HG02852 (cell line): ENCODE results near the gene HSBP1.
A peak's percentile ranks its signal among the peaks of the same experiment; 100 is the strongest.

Experiments
- ATAC-seq: cut with Tn5 transposase; IDR thresholded peaks from one replicate; pipeline ENCODE4 v1.9.1; 2021; ENCODE audit warnings: mild to moderate bottlenecking, moderate library complexity; ENCODE audit not compliant: unreplicated experiment

Gene HSBP1

DNA sequence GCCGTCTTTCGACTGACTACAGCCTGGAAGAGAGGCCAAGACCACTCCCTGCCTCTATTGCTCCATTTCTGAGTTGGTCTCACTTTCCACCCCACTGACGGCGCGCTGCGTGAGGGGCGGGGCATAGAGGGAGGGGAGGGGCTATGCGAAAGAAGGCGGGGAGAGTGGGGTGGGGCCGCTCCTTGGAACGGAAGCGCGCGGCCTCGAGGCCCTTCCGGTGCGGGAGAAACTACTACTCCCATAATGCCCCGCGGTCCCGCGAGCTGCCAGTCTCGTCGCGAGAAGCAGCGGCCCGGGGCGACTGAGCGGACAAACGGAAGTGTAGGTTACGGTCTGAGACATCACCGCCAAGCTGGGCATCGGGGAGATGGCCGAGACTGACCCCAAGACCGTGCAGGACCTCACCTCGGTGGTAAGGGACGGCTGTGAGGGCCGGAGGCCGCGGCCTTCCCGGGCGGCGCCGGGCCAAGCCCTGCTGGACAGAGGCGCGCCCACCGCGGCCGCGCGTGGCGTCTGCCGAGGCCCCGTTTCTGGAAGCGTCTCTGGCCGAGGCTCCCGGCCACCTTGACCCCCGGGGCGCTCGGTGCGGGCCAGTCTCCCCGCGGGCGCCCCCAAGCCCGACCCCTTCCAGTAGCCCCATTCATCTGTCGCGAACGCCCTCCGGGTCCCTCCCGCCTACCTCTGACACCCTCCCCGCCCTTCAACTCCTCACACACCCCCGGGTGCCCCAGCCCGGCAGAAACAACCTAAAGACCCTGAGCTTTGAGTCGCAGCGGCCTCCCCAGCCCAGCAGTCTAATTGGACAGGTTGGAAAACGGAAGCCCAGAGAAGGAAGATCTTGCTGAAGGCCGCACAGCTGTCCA, at the start of gene HSBP1:
Gene HSBP1, plus strand, starts transcription at position 269 of the 863 bp plus-strand sequence. Its CDS starts 99 bp downstream, at position 368.
- ATAC-seq: peak; percentile 93

DNA sequence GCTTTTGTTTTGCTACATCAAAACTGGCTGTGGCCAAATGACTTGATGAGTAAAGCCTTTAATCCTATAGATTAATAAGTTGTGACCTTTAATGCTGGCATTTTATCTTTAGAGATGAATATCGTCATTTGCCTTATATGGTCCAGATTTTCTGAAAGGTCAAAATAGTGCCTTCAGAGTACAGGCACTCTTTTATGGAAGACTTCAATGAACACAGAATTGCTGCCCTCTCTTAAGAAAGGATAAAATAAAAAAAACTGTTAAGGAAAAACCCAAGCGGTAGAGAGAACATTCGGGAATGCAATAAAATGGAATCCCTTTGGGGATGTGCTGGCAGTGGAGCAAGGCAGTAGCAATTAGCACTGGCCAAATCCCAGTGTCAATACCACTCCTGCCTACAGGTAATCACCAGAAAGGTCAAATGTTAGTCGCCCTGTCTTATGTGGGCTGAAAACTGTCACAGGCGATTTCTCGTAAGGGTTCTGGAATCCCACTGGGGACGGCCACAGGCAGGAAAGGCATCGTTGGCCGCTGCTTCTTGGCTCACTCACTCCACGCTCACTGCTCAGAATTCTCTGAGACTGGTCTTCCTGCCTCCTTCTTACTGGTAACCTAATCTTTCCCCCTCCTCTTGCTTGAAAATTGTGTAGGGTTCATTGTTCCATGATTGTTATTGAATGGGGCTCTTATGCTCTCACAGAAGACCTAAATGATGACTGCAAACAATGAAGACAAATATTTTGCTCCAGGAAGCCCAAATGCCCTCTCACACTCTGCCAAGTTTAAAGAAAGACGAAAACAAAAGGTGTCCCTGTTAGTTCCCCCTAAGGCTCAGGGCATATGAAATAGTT, 45.4 kb upstream of the HSBP1 start:
- ATAC-seq: no peak

DNA sequence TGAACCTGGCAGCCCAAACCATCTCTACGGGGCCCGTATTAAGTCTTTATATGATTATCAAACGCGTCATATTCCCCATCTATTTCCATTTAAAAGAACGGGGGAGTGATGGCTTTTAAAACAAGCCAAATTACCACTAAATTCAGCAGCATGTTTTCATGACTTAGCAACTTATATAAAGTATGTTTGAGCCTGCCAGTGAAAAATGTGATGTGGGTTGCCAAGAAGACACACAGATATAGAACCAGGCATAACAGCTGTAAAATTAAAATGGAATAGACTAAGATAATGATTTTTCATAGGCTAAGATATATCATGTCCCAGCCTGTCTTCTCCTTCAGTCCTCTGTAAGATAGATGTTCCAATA, 44.8 kb upstream of the HSBP1 start:
- no peak for ATAC-seq

DNA sequence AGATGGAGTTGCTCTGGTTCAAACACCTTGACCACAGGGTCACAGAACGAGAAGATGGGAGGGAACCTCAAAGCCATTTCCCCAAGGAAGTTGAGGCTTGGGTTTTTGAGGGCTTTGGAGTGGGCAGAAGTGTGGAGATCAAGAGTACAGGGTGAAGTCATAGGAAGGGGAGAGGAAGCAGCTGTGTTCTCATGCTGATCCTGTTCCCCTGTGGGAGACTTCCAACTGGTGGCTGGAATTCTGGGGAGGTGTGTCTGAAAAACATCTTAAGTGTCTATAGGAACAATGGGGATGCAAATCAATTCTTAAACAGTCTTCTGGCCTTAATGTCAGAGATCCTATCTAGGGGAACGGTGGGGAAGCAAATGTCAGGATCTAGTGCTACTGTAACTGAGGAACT, 38.8 kb upstream of the HSBP1 start:
- ATAC-seq: no peak

DNA sequence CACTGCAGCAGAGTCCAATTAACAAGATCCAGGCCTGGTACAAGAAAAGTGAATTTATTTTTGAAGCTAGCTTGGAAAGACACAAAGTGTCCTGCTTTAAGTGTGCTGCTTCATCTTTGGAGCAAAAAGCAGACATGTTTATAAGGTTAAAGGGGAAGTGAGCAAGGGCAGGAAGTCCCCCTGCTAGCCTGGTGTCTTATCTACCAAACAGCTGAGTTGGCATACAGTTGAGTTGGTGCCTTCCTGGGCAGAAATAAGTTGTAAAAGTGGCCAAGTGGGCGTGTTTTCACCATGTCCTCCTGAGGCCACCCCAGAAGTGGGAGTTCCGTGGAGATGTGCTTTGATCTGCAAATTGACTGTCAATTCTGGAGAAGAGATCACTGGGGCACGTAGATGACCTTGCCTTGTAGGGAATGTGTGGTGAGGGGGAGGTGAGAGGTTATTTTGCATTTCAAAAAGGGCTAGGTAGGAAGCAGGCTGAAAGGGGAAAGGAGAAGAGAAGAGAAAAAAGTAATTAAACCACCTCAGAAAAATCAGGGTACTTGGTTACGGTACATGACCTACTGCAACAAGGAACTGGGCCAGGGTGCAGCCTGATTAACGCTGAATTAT, 38.3 kb upstream of the HSBP1 start:
- ATAC-seq: no peak

DNA sequence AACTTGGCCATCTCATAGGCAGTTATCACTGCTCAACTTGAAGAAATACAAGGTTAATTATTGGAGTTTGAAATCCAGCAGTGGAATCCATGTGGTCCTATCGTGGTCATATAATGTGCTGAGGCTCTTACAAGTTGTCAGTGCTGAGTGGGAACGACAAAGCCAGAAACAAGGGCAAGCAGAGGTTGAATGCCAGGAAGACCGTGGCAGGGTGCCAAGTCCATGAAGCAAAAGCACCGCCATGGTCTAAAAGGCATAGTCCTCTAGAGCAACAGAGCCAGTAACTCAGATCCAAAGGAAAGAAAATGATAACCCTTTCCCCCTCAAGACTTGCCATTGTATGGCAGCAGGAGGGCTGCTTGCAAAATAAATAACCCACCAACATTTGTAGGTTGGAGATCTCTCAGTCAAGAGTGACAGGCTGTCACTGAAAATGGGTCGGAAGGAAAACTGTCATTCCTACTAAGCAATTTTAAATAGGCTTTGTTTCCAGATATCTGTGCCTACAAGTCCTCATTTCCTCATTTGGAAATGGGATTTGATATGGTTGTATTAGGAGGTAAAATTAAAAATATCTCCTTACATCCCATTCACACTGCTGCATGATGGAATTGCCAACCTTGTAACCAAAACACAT, 36.4 kb upstream of the HSBP1 start:
- no peak for ATAC-seq

DNA sequence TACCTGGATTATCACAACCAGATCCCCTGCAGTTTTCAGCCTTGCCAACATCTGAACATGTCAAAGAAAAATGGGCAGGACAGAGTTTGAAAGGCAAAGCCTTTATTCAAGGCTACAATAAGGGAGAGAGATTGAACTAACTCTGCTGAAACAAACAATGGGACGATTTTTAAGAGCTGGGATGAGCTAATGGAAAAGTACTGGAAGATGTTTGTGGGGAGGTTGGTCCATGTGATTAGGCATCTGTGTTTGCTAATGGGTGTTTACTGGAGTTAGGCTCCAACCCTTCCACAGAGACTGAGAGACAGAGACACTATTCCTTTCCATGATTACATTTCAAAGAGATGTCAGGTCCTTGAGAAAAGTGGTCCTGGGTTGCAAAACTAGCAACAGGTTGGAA, 35.0 kb upstream of the HSBP1 start:
- ATAC-seq: no peak

DNA sequence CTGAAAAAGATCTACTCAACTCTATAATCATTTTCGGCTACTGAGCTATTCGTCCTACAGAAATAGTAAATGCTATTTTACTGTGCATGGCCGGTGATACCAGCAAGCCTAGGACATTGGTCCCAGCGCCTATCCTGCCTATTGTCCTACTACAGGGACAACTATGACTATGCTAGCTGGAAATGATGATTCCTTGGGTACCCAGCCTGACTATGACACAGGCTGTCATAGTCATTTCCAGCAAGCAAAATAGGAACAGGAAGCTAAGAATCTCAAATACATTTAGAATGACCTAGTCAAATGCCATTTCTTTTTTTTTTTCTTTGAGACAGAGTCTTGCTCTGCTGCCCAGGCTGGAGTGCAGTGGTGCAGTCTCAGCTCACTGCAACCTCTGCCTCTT, 33.7 kb upstream of the HSBP1 start:
- ATAC-seq: no peak

DNA sequence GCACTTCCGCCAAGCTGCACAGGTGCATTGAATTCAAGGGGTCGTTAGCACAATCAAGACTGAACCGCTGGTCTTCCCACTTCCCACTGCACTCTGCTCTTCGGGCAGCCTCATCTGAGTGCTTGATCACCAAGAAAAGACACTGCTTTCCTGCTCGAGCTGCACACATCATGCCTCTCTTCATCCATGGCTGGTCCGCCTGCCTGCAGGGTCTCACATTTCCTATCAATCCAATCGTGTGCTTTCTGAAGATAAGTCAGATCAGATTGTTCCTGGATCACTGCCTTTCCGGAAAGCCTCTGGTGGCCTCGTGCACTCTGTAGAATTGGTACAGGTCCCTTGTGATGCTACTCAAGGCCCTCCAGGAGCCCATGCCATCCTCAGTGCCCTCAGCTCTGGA, 30.8 kb upstream of the HSBP1 start:
- no peak for ATAC-seq

DNA sequence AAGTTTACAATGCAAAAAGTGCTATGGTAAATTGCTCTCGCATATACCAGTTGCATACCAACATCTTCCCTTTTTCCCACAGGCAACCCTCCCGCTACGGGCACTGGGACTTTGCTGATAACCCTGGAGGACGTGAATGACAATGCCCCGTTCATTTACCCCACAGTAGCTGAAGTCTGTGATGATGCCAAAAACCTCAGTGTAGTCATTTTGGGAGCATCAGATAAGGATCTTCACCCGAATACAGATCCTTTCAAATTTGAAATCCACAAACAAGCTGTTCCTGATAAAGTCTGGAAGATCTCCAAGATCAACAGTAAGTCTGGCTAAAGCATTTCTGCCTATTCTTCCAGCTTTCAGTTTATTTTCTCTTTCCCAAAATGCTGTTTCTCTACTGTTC, 27.9 kb upstream of the HSBP1 start:
- ATAC-seq: no peak

DNA sequence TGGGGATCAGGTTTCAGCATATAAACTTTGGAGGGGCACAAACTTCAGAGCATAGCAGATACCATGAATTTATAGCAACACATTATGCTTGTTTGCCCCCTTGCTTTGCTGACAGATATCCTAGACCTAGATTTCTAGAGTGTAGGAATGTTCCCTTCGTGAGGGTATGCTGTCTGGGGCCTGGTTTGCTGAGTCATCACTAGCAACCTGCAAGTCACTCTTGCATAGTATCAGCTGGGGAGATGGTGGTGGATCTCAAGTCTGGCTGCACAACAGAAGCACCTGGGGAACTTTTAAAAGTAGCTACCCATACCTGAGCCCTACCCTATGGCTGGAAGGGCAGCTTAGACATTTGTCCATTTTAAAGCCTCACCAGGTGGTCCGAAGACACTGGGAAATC, 22.3 kb upstream of the HSBP1 start:
- no peak for ATAC-seq

DNA sequence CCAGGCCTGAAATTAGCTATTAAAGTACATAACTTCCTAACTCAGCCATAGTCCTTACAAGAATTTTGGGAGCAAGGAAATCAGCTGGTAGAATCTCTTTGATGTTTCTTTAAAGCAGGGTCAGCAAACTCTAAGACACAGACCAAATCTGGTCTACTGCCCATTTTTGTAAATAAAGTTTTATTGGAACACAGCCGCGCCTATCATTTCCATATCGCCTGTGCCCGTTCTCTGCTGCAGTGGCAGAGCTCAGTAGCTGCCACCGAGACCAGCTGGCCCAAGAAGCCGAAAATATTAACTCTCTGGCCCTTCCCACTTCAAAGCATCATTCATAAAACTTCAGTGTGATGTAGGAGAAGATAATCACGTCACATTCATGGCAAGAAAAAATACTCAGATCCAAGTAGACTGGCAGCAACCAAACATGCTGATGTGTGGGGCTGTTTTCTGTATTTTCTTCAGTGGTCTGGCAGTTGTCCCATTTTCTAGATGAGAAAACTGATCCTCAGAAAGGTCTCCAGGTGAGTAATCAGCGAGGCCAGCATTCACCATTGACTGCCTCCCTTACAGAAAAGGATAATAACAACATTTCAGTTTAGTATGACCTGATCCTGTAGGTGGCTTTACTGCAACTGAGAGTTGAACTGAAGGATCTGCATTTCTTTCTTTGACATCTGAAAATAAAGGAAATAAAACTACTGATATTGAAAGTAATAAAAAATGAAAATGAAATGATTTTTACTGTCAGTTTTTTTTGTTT, 18.0 kb upstream of the HSBP1 start:
- no peak for ATAC-seq

DNA sequence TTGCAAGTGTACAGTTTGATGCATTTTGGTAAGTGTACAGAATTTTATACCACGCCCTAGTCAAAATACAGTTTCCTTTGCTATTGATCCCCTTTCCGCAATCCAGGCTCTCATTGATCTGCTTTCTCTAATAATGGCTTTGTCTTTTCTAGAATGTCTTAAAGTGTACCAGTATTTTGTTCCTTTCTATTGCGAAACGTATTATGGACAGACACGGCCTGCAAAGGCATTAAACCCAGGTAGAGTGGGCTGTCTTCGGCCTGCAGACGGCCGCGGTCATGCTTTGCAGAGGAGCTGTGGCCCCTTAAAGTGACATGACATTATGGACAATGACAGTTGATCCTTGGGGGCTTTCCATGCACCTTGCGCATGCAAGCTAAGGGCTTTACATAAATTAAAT, 15.9 kb upstream of the HSBP1 start:
- ATAC-seq: no peak

DNA sequence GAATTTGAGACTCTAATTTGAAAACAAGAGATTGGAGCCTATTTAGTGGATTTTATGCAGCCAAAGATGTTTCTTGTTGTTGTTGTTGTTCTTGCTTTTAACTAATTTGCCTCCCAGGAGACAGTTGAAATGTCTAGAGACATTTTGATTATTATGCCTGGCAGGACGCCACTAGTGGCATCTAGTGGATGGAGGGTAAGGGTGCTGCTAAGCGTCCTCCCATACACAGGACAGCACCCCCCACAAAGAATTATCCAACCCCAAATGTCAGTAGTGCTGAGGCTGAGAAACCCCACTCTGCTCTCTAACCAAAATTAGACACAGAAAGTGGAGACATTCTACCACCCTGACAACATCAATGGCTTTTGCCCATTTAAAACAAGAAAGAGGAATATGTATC, 15.4 kb upstream of the HSBP1 start:
- ATAC-seq: no peak

DNA sequence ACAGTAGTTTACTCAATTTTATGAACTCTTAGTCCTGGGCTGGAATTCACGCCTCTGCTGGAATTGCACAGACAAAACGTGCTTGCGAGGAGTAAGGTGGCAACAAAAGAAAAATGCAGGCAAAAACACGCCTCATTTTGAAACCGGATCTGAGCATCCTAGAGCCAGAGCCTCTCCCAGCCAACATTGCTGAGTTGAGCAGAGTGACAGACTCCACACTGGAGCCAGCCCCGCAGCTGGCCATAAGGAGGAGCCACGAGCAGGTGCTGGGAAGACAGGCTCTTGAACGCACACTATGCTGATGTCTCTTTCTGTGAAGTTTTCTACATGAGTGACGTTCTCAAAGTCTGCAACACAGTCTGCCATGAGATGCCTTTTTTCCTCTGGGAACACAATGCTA, 14.6 kb upstream of the HSBP1 start:
- no peak for ATAC-seq

DNA sequence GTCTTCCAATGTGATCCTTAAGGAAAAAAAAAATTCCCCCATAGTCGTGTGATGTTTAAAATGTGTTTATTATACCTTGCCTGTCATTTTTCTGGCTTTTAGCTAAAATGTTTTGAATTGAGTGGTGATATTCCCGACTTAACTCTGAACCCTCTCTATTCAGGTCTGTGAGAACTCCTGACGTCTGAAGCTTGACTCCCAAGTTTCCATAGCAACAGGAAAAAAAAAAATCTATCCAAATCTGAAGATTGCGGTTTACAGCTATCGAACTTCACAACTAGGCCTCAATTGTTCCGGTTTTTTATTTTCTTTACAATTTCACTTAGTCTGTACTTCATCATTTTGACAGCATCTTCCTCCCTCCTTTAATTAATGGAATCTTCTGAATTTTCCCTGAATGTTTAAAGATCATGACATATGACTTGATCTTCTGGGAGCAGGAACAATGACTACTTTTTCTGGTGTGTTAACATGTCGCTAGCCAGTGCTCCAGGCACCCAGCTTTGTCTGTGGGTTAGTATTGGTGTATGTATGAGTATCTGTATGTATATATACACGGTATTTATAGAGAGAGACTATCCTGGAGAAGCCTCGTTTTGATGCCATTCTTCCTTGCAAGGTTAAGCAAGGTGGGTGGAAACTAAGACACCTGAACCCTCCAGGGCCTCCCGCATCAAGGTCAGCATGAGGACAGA, 12.8 kb upstream of the HSBP1 start:
- no peak for ATAC-seq

DNA sequence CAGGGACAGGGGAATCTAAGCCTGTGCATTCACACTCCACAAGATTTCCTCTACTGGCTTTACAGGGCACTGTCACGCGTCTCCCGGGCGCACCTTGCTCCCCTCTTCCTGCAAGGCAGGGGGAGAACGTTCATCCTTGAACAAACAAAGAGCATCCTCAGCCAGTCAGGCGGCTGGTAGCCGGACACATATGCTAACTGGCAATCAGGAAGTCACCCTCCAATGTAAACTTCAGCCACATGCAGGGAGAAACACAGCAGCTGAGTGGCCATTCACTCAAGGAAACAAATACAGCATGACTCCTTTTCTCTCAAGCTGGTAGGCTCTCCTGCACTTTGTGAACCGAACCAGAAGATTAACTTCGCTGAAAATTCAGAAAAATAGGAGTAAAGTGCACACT, 10.8 kb upstream of the HSBP1 start:
- no peak for ATAC-seq

DNA sequence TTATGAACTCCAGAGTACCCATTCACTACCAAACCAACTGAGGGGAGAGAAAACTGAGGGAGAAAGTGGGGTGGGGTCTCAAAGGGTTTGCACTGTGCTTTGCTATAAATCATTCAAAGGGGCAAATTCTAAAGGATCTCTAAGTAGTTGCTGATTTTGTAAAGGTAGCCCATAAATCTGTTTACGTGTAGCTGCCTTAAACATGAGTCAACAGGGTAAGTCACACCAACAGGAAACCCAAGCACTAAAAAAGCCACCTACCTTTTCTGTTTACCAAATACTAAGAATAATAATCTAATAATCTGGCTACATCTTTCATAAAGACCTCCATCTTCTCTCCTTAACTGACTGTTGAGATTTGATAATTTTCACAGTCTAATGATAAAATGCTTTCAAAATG, 8.4 kb upstream of the HSBP1 start:
- ATAC-seq: no peak

DNA sequence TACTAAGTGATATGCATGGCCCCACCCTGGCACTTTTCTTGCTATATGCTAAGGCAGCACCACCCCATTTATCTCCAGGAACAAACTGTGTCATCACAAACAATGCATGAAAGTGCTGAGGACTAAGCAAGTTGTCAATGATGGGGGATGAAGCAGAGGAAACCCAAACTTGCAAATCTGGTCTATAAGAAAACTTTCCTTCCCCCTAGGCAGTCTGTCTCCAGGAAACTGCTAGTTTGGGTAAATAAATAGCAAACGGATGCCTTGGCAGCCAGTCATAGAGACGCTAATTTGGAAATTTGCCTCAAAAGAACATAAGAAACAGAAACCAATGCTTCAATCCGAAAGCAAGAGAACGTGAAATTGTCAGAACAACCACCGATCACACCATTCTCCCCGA, 5.6 kb upstream of the HSBP1 start:
- no peak for ATAC-seq
